Body of pancreas (tissue), 4 donors: Measurements from ENCODE around the gene ARID3A.

Source experiments
- POLR2A ChIP-seq, 3 donors: fragments of 450-650 bp; IDR thresholded peaks; one replicate each; pipeline ENCODE4 v1.6.1; 2016; ENCODE audit warnings: antibody characterized with exemption in 3 of 3, mild to moderate bottlenecking in 2 of 3
- TF ChIP-seq, protein P1 (sequence below), 7 experiments: fragments of 450-650 bp in 4 of 7; fragments of 200-600 bp in 3 of 7; sonication (generic) in 3 of 7; IDR thresholded peaks; one replicate each; pipeline ENCODE4 v1.5.1; 2016 to 2019; ENCODE audit warnings: antibody characterized with exemption in 7 of 7

GRCh38 chr19:1011831-1012333 is 86.0 kb downstream of the ARID3A start:
- TF ChIP-seq, protein P1, sequence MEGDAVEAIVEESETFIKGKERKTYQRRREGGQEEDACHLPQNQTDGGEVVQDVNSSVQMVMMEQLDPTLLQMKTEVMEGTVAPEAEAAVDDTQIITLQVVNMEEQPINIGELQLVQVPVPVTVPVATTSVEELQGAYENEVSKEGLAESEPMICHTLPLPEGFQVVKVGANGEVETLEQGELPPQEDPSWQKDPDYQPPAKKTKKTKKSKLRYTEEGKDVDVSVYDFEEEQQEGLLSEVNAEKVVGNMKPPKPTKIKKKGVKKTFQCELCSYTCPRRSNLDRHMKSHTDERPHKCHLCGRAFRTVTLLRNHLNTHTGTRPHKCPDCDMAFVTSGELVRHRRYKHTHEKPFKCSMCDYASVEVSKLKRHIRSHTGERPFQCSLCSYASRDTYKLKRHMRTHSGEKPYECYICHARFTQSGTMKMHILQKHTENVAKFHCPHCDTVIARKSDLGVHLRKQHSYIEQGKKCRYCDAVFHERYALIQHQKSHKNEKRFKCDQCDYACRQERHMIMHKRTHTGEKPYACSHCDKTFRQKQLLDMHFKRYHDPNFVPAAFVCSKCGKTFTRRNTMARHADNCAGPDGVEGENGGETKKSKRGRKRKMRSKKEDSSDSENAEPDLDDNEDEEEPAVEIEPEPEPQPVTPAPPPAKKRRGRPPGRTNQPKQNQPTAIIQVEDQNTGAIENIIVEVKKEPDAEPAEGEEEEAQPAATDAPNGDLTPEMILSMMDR (IDR thresholded peaks at IDR 0.05), result no peak
- TF ChIP-seq POLR2A (IDR thresholded peaks at IDR 0.05), result no peak
